GM12865 (cell line): Measurements from ENCODE around the gene TMEM18.

Source experiments
- DNase-seq: peaks from one replicate; pipeline ENCODE4 v3.0.0; 2010; ENCODE audit warnings: low read depth
- H3K4me3 ChIP-seq: 2 replicates; pipeline ENCODE4 v1.5.1; 2011; ENCODE audit warnings: mild to moderate bottlenecking, low read depth, low read length, control low read depth
- TF ChIP-seq, protein P1 (sequence below): IDR thresholded peaks from 2 replicates; pipeline ENCODE4 v1.5.1; 2011; ENCODE audit warnings: low read length, control low read depth, low read depth, inconsistent platforms; ENCODE audit not compliant: insufficient read depth; ENCODE audit errors: missing control alignments

Gene TMEM18

GRCh38 chr2:655626-656025, 21.6 kb downstream of the TMEM18 start:
- no peak overlapping the region for H3K4me3 ChIP-seq
- TF ChIP-seq, protein P1, sequence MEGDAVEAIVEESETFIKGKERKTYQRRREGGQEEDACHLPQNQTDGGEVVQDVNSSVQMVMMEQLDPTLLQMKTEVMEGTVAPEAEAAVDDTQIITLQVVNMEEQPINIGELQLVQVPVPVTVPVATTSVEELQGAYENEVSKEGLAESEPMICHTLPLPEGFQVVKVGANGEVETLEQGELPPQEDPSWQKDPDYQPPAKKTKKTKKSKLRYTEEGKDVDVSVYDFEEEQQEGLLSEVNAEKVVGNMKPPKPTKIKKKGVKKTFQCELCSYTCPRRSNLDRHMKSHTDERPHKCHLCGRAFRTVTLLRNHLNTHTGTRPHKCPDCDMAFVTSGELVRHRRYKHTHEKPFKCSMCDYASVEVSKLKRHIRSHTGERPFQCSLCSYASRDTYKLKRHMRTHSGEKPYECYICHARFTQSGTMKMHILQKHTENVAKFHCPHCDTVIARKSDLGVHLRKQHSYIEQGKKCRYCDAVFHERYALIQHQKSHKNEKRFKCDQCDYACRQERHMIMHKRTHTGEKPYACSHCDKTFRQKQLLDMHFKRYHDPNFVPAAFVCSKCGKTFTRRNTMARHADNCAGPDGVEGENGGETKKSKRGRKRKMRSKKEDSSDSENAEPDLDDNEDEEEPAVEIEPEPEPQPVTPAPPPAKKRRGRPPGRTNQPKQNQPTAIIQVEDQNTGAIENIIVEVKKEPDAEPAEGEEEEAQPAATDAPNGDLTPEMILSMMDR, result no peak
- no peak for DNase-seq

- H3K4me3 ChIP-seq, result no peak overlapping the region
- TF ChIP-seq, protein P1, result no peak
- no peak for DNase-seq
Observed at GRCh38 chr2:654896-655295, 22.3 kb downstream of the TMEM18 start.

- no peak for DNase-seq
- TF ChIP-seq, protein P1, result no peak
- no peak overlapping the region for H3K4me3 ChIP-seq
Observed at GRCh38 chr2:653645-654425, 23.4 kb downstream of the TMEM18 start.

- TF ChIP-seq, protein P1, result no peak
Observed at GRCh38 chr2:652881-653480, 24.2 kb downstream of the TMEM18 start.

GRCh38 chr2:651951-652373, 25.2 kb downstream of the TMEM18 start:
- TF ChIP-seq, protein P1, result no peak
- no peak overlapping the region for H3K4me3 ChIP-seq
- DNase-seq, result no peak

More at GRCh38 chr2:652881-653480, 24.2 kb downstream of the TMEM18 start:
- no peak for DNase-seq
- no peak overlapping the region for H3K4me3 ChIP-seq

DNA sequence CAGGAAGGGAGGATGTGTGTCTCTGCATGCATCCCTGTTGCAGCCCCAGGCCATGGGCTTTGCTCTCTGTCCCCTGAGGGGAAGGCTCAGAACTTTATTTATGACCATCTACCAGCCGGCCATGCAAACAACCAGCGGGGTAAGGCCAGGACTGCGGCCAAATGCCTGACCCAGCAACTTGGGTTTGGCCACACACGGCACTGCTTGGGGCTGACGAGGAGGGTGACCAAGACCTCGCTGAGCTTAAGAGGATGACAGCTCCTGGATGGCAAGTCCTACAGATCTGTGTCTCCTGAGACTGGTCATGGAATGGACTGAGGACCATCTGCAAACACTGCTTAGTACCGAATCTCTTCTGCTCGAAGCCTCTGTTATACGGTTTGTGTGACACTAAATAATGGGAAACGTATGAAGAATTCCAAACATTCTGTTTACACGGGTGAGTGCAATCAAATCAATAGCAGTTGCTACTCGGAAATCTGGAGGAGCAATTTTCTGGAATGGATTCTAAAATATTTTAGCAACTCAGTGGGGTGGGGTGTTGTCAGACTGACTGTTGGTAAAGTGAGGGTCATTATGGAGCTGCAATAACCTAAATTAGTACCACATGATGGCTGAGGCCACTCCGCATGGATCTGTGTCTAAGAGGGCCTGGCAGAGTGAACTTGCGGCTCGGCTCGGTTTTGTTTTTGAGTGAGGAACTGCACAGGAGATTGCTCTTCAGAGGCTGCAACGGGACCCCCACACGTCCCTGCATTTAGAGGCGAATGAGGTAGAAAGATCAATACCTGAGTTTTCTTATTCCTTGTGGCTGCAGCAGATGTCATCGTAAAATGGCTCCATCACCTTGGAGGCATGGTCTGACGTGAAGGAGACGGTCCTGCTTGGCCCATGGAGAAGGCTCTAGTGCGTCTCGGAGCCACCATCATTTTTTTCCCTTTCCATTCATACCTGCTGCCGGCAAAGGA, 26.6 kb downstream of the TMEM18 start:
- DNase-seq, result no peak
- TF ChIP-seq, protein P1, result no peak
- no peak overlapping the region for H3K4me3 ChIP-seq
